ENCODE data around the gene CNTROB.

CNTROB gene

DNA sequence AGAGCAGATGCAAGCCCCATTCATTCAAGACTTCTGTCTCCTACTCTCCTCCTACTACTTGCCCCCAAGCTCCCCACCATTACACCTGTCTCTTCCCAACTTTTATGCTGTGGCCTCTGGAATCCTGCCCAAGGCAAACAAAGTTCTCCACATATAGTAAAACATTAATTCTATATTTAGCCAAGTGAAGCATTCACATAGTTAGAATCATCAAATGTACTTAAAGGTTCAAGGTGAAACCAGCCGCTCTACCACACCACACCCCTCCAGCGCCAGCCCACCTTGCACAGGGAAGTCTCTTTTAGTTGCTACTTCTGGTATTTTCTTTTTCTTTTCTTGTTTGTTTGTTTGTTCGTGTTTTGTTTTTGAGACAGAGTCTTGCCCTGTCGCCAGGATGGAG lies 45.0 kb downstream of the CNTROB start:
- no peaks in the 10 kb centered on the region for H3K4me1 ChIP-seq (ENCODE audit: control insufficient read depth in 1 of 2, insufficient read depth in 2 of 2, low read length in 2 of 2)
- peaks cover 9 to 10% of the 10 kb centered on the region in 2 donors for H3K9me3 ChIP-seq (ENCODE audit: control insufficient read depth in 1 of 2, low read length in 2 of 2)
- H3K27me3 ChIP-seq (ENCODE audit: low read depth, low read length) = no peaks in the 10 kb centered on the region
- H3K4me3 ChIP-seq (ENCODE audit: low read depth in 1 of 2, low read length in 2 of 2) = no peak overlapping the region
- H3K36me3 ChIP-seq (ENCODE audit: control insufficient read depth in 1 of 2, insufficient read depth in 2 of 2, low read length in 2 of 2) = no peaks in the 10 kb centered on the region
- no peak overlapping the region for H3K27ac ChIP-seq (ENCODE audit: low read length)

DNA sequence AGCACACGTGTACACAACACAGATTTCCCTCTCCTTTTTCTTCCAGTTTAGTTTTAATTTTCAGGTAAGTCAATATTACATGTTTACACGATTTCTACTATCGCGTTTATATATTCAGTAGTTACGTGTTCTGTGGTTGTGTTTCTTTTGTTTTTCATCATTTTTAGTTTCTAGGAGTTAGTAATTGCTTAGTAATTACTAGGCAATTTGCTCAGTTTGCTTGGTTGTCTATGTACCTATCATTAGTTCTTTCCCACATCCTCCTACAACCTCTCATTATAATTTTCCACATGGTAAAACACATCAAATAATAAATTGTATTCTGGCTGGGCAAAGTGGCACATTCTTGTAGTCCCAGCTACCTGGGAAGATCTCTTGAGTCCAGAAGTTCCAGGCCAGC lies 45.8 kb downstream of the CNTROB start:
- H3K4me1 ChIP-seq (ENCODE audit: control insufficient read depth in 1 of 2, insufficient read depth in 2 of 2, low read length in 2 of 2) = no peaks in the 10 kb centered on the region
- H3K4me3 ChIP-seq (ENCODE audit: low read depth in 1 of 2, low read length in 2 of 2) = no peak overlapping the region
- H3K9me3 ChIP-seq (ENCODE audit: control insufficient read depth in 1 of 2, low read length in 2 of 2) = peaks cover 9 to 10% of the 10 kb centered on the region in 2 donors
- no peak overlapping the region for H3K27ac ChIP-seq (ENCODE audit: low read length)
- no peaks in the 10 kb centered on the region for H3K36me3 ChIP-seq (ENCODE audit: control insufficient read depth in 1 of 2, insufficient read depth in 2 of 2, low read length in 2 of 2)
- H3K27me3 ChIP-seq (ENCODE audit: low read depth, low read length) = no peaks in the 10 kb centered on the region

DNA sequence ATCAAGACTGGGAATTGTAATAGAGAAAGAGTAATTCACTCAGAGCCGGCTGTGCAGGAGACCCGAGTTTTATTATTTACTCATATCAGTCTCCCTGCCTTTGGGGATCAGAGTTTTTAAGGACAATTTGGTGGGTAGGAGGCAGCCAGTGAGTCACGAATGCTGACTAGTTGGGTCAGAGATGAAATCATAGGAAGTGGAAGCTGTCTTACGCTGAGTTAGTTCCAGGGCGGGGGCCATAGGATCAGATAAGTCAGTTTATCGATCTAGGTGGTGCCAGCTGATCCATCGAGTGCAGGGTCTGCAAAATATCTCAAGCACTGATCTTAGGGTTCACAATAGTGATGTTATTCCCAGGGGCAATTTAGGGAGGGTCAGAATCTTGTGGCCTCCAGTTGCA lies 50.2 kb downstream of the CNTROB start:
- Histone ChIP-seq H3K4me1 (ENCODE audit: control insufficient read depth in 1 of 2, insufficient read depth in 2 of 2, low read length in 2 of 2) (no peaks in the 10 kb centered on the region), H3K27me3 (ENCODE audit: low read depth, low read length) (no peaks in the 10 kb centered on the region), H3K4me3 (ENCODE audit: low read depth in 1 of 2, low read length in 2 of 2) (no peak overlapping the region), H3K36me3 (ENCODE audit: control insufficient read depth in 1 of 2, insufficient read depth in 2 of 2, low read length in 2 of 2) (no peaks in the 10 kb centered on the region), H3K27ac (ENCODE audit: low read length) (no peak overlapping the region), H3K9me3 (ENCODE audit: control insufficient read depth in 1 of 2, low read length in 2 of 2) (no peaks in the 10 kb centered on the region)

DNA sequence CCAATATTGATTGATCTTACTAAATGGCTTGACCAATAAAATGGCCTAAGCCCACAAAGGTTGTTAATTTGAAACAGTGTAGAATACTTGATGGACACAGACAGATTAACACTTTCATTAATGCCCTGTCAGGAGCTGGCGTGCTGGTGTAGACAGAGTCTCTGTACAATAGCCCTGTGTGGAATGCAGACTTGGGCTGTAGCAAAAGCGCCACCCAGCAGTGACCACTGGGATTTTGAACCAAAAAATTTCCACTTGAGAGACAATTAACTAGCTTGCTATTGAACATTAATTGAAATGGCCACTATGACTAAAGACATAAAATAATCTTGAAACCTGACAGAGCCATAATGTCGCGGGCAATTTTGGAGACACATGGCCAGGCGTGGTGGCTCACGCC lies 50.7 kb downstream of the CNTROB start:
- Histone ChIP-seq H3K9me3 (ENCODE audit: control insufficient read depth in 1 of 2, low read length in 2 of 2) (no peaks in the 10 kb centered on the region), H3K4me3 (ENCODE audit: low read depth in 1 of 2, low read length in 2 of 2) (no peak overlapping the region), H3K4me1 (ENCODE audit: control insufficient read depth in 1 of 2, insufficient read depth in 2 of 2, low read length in 2 of 2) (no peaks in the 10 kb centered on the region), H3K36me3 (ENCODE audit: control insufficient read depth in 1 of 2, insufficient read depth in 2 of 2, low read length in 2 of 2) (no peaks in the 10 kb centered on the region), H3K27me3 (ENCODE audit: low read depth, low read length) (no peaks in the 10 kb centered on the region), H3K27ac (ENCODE audit: low read length) (no peak overlapping the region)

DNA sequence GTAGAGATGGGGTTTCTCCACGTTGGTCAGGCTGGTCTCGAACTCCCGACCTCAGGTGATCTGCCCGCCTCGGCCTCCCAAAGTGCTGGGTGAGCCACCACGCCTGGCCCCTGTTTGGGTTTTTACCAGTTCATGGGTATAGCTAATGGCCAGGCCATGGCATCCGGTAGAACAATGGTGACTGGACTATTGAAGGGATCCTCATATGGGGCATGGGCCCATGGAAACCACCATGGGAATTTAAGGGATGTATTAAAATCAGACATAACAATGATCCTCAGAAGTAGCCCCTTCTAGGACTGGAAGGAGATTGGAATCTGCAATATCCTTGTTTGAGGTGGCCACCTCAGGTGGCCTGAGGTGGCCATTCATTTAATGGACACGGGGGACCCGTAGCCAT lies 52.9 kb downstream of the CNTROB start:
- no peaks in the 10 kb centered on the region for H3K4me1 ChIP-seq (ENCODE audit: control insufficient read depth in 1 of 2, insufficient read depth in 2 of 2, low read length in 2 of 2)
- H3K36me3 ChIP-seq (ENCODE audit: control insufficient read depth in 1 of 2, insufficient read depth in 2 of 2, low read length in 2 of 2) = no peaks in the 10 kb centered on the region
- H3K27me3 ChIP-seq (ENCODE audit: low read depth, low read length) = no peaks in the 10 kb centered on the region
- no peak overlapping the region for H3K27ac ChIP-seq (ENCODE audit: low read length)
- no peaks in the 10 kb centered on the region for H3K9me3 ChIP-seq (ENCODE audit: control insufficient read depth in 1 of 2, low read length in 2 of 2)
- H3K4me3 ChIP-seq (ENCODE audit: low read depth in 1 of 2, low read length in 2 of 2) = no peak overlapping the region

DNA sequence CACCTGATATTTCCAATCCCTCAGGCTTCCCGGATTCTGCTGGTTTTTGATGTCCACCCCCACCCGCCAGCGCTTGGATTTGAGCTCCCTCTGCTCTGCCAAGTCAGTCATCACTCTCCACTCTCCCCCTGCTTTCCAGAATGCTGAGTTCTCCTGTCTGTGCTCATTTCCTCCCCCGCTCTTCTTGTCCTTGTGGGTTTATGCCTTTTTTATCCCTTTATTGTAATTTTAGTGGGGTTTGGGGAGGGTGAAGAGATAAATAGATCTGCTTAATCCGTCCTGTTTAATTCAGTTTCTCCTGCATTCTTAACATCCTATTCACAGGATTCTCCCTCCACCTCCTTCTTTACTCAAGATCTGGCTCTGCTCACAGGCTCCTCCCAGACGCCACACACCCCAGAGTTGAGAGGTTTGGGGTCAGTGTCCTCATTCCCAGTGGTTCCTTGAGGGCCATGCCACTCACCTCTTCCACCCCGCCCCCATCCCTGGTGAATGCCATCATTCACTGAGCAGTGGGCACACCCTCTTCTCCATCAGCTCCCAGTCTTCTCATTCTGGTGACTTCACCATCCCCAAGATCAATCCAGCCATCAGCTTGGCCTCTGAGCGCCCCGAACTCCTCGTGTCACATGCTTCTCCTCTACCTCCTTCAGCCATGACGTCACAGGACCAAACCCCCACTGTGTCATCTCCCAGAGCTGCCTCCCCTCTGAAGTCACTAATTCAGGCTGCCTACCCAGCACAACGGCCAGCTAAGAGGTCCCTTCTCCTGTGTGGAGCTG lies 55.3 kb downstream of the CNTROB start:
- no peaks in the 10 kb centered on the region for H3K27me3 ChIP-seq (ENCODE audit: low read depth, low read length)
- H3K36me3 ChIP-seq (ENCODE audit: control insufficient read depth in 1 of 2, insufficient read depth in 2 of 2, low read length in 2 of 2) = no peaks in the 10 kb centered on the region
- no peak overlapping the region for H3K4me3 ChIP-seq (ENCODE audit: low read depth in 1 of 2, low read length in 2 of 2)
- H3K4me1 ChIP-seq (ENCODE audit: control insufficient read depth in 1 of 2, insufficient read depth in 2 of 2, low read length in 2 of 2) = no peaks in the 10 kb centered on the region
- H3K9me3 ChIP-seq (ENCODE audit: control insufficient read depth in 1 of 2, low read length in 2 of 2) = no peaks in the 10 kb centered on the region
- no peak overlapping the region for H3K27ac ChIP-seq (ENCODE audit: low read length)

DNA sequence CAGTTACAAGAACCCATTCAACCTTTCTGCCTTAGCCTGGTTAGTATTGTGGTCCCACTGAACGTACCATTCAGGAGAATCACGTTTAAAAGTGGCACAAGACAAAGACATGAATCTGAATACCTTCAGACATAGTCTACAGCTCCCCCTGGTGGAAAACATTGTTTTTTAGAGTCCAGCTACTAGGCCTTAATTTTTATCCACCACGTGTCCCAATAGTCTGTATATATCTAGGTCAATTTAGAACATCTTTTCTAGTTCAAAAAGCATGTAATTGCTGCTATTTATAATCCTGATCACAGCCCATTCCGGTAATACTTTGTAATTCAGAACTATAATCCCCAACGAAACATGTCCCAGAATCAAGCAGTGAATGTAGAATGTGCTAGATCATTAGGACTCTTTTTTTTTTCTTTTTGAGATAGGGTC lies 56.8 kb downstream of the CNTROB start:
- no peaks in the 10 kb centered on the region for H3K9me3 ChIP-seq (ENCODE audit: control insufficient read depth in 1 of 2, low read length in 2 of 2)
- H3K4me1 ChIP-seq (ENCODE audit: control insufficient read depth in 1 of 2, insufficient read depth in 2 of 2, low read length in 2 of 2) = no peaks in the 10 kb centered on the region
- no peak overlapping the region for H3K4me3 ChIP-seq (ENCODE audit: low read depth in 1 of 2, low read length in 2 of 2)
- no peaks in the 10 kb centered on the region for H3K36me3 ChIP-seq (ENCODE audit: control insufficient read depth in 1 of 2, insufficient read depth in 2 of 2, low read length in 2 of 2)
- no peak overlapping the region for H3K27ac ChIP-seq (ENCODE audit: low read length)
- H3K27me3 ChIP-seq (ENCODE audit: low read depth, low read length) = no peaks in the 10 kb centered on the region

DNA sequence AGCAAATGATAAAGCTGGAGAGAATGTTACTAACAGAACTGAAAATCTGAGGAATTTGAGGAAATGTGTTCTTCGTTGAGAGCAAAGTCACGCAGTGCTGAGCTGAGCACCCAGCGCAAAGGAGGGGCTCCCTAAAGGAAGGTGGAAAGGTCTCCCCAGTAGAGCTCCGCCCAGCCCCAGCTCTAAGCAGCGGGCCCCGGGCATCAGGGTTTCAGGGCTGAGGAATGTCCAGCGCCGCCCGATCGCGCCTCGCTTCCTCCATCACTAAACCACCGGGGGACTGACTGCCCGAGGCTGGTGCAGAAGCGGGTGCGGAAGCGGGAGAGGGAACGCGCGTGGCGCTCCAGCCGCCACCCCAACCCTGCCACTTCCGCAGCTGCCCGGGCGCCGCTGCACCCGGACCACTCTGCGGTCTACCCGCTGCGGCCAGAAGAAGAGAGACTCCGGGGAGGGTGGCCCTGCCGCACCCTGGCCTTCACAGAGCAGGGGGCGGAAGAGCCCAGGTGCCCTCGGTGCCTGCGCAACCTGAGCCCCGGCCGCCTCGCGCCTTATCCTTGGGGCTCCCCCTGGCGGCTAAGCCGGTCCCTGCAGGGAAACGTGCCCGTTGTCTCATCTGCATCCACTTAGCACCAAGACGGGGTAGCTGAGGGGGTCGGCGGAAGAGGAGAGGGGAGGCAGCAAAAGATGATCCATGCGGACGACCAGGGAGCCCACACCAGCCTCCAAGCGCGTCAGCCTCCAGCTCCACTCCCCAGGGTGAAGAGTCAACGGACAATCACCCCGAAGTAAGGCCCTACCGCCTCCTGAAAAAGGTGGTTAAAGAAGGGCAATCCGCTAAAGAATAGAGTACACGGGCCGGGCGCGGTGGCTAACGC lies 58.0 kb downstream of the CNTROB start:
- H3K9me3 ChIP-seq (ENCODE audit: control insufficient read depth in 1 of 2, low read length in 2 of 2) = no peaks in the 10 kb centered on the region
- no peak overlapping the region for H3K27ac ChIP-seq (ENCODE audit: low read length)
- H3K4me3 ChIP-seq (ENCODE audit: low read depth in 1 of 2, low read length in 2 of 2) = peak overlapping the region; percentile 46 to 78
- H3K36me3 ChIP-seq (ENCODE audit: control insufficient read depth in 1 of 2, insufficient read depth in 2 of 2, low read length in 2 of 2) = no peaks in the 10 kb centered on the region
- H3K4me1 ChIP-seq (ENCODE audit: control insufficient read depth in 1 of 2, insufficient read depth in 2 of 2, low read length in 2 of 2) = no peaks in the 10 kb centered on the region
- no peaks in the 10 kb centered on the region for H3K27me3 ChIP-seq (ENCODE audit: low read depth, low read length)

DNA sequence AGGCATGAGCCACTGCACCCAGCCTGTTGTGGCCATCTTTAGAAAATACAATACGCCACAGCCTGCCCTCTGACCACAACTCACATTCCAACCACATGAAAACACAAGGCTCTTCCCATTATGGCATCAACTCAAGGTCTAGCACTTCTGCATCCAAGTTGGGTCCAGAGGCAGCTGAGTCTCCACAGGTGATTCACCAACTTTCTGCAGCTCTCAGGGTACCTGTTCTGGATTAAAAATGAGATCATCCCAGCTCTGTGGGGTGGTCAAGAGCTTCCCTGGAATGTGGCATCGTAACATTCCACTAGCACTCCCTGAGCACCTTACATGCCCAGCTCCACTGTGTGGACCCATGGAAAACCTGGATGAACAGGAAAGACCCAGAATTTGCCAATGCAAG lies 60.5 kb downstream of the CNTROB start:
- Histone ChIP-seq H3K27me3 (ENCODE audit: low read depth, low read length) (no peaks in the 10 kb centered on the region), H3K36me3 (ENCODE audit: control insufficient read depth in 1 of 2, insufficient read depth in 2 of 2, low read length in 2 of 2) (no peaks in the 10 kb centered on the region), H3K4me1 (ENCODE audit: control insufficient read depth in 1 of 2, insufficient read depth in 2 of 2, low read length in 2 of 2) (peaks cover 0 to 6% of the 10 kb centered on the region in 2 donors), H3K4me3 (ENCODE audit: low read depth in 1 of 2, low read length in 2 of 2) (no peak overlapping the region), H3K27ac (ENCODE audit: low read length) (no peak overlapping the region), H3K9me3 (ENCODE audit: control insufficient read depth in 1 of 2, low read length in 2 of 2) (no peaks in the 10 kb centered on the region)

DNA sequence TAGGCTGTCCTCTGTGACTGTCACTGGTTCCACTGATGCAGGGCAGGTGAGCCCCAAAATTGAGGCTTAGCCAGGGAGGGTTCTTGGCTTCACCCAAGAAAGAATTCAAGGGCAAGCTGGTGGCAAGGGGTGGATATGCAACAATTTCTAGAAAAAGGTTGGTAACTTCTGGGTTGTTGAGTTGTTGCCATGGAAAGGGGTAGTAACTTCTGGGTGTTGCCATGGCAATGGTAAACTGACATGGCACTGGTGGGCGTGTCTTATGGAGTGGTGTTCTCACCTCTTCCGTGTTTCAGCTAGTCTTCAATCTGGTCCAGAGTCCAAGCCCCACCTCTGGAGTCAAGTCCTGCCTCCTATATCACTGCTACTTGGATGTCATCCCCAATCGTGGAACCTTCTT lies 60.9 kb downstream of the CNTROB start:
- Histone ChIP-seq H3K4me3 (ENCODE audit: low read depth in 1 of 2, low read length in 2 of 2) (no peak overlapping the region), H3K36me3 (ENCODE audit: control insufficient read depth in 1 of 2, insufficient read depth in 2 of 2, low read length in 2 of 2) (no peaks in the 10 kb centered on the region), H3K27me3 (ENCODE audit: low read depth, low read length) (no peaks in the 10 kb centered on the region), H3K9me3 (ENCODE audit: control insufficient read depth in 1 of 2, low read length in 2 of 2) (no peaks in the 10 kb centered on the region), H3K27ac (ENCODE audit: low read length) (no peak overlapping the region), H3K4me1 (ENCODE audit: control insufficient read depth in 1 of 2, insufficient read depth in 2 of 2, low read length in 2 of 2) (peaks cover 0 to 6% of the 10 kb centered on the region in 2 donors)

DNA sequence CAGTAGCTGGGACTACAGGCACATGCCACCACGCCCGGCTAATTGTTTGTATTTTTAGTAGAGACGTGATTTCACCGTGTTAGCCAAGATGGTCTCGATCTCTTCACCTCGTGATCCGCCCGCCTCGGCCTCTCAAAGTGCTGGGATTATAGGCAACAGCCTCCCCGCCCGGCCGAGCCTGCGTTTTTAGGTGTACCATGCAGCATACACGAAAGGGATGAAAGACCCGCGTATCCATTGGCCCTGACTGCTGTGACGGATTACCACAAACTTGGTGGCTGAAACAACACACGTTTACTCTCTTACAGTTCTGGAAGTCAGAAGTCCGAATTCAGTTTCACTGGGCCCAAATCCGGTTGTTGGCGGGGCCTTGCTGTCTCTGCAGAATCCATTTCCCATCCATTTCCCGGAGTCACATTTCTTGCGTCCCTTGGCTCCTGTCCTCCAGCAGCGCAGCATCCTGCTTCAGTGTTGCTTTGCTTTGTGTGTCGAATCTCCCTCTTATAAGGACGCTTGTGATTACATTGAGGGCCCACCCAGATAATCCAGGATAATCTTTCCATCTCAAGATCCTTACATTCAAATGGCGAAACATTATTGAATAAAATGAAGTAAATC lies 62.1 kb downstream of the CNTROB start:
- H3K4me3 ChIP-seq (ENCODE audit: low read depth in 1 of 2, low read length in 2 of 2) = no peak overlapping the region
- no peaks in the 10 kb centered on the region for H3K9me3 ChIP-seq (ENCODE audit: control insufficient read depth in 1 of 2, low read length in 2 of 2)
- H3K36me3 ChIP-seq (ENCODE audit: control insufficient read depth in 1 of 2, insufficient read depth in 2 of 2, low read length in 2 of 2) = no peaks in the 10 kb centered on the region
- no peaks in the 10 kb centered on the region for H3K27me3 ChIP-seq (ENCODE audit: low read depth, low read length)
- peaks cover 0 to 6% of the 10 kb centered on the region in 2 donors for H3K4me1 ChIP-seq (ENCODE audit: control insufficient read depth in 1 of 2, insufficient read depth in 2 of 2, low read length in 2 of 2)
- no peak overlapping the region for H3K27ac ChIP-seq (ENCODE audit: low read length)

Data from muscle layer of duodenum (tissue), 2 donors.